H9 (cell line): ENCODE data around the gene ILDR2. TPM values are rescaled to one million over a fixed set of nuclear protein-coding genes. Genes with fewer than 3 reads are reported as not detected.

Experiments
- DNase-seq: peaks from one replicate; pipeline ENCODE4 v3.0.0-alpha.2; 2017
- H2AFZ ChIP-seq: one replicate; pipeline ENCODE4 v1.6.1; 2013; ENCODE audit warnings: mild to moderate bottlenecking, low read length, control low read depth, moderate library complexity
- H2AK5ac ChIP-seq: 2 replicates; pipeline ENCODE4 v1.6.1; 2013; ENCODE audit warnings: low read length, control low read depth, mixed read lengths; ENCODE audit not compliant: insufficient read length
- H2BK120ac ChIP-seq: one replicate; pipeline ENCODE4 v1.6.1; 2013; ENCODE audit warnings: low read depth, mild to moderate bottlenecking, low read length, control low read depth, inconsistent platforms; ENCODE audit not compliant: poor library complexity, severe bottlenecking
- H2BK12ac ChIP-seq: 2 replicates; pipeline ENCODE4 v1.6.1; 2013; ENCODE audit warnings: low read length, control low read depth, mixed read lengths, low read depth; ENCODE audit not compliant: insufficient read length
- H2BK15ac ChIP-seq: 2 replicates; pipeline ENCODE4 v1.6.1; 2013; ENCODE audit warnings: low read depth, low read length, control low read depth
- H2BK20ac ChIP-seq: one replicate; pipeline ENCODE4 v1.6.1; 2013; ENCODE audit warnings: low read depth, mild to moderate bottlenecking, low read length, control low read depth, inconsistent platforms; ENCODE audit not compliant: poor library complexity, severe bottlenecking
- H2BK5ac ChIP-seq: 2 replicates; pipeline ENCODE4 v1.6.1; 2013; ENCODE audit warnings: low read length, control low read depth, mixed read lengths; ENCODE audit not compliant: insufficient read length
- H3K14ac ChIP-seq: 2 replicates; pipeline ENCODE4 v1.6.1; 2013; ENCODE audit warnings: low read length, control low read depth; ENCODE audit not compliant: insufficient read depth
- H3K18ac ChIP-seq: 2 replicates; pipeline ENCODE4 v1.6.1; 2013; ENCODE audit warnings: low read depth, mild to moderate bottlenecking, mixed read lengths, low read length, control low read depth; ENCODE audit not compliant: insufficient read length
- H3K23ac ChIP-seq: 2 replicates; pipeline ENCODE4 v1.6.1; 2013; ENCODE audit warnings: low read length, control low read depth, mixed read lengths, low read depth; ENCODE audit not compliant: insufficient read length
- H3K23me2 ChIP-seq: 2 replicates; pipeline ENCODE4 v1.6.1; 2013; ENCODE audit warnings: low read depth, mild to moderate bottlenecking, mixed read lengths, low read length, control low read depth; ENCODE audit not compliant: insufficient read length, poor library complexity, severe bottlenecking
- H3K27ac ChIP-seq: 2 replicates; pipeline ENCODE4 v1.5.1; 2013; ENCODE audit warnings: low read length, control low read depth, mixed read lengths, low read depth; ENCODE audit not compliant: insufficient read length
- H3K27me3 ChIP-seq: 2 replicates; pipeline ENCODE4 v1.6.1; 2013; ENCODE audit warnings: low read length, control low read depth, inconsistent platforms; ENCODE audit not compliant: insufficient read depth
- H3K4ac ChIP-seq: 2 replicates; pipeline ENCODE4 v1.6.1; 2013; ENCODE audit warnings: low read depth, mild to moderate bottlenecking, control low read depth, inconsistent platforms, low read length, moderate library complexity
- H3K4me1 ChIP-seq: 2 replicates; pipeline ENCODE4 v1.6.1; 2013; ENCODE audit warnings: low read length, control low read depth, inconsistent platforms; ENCODE audit not compliant: insufficient read depth
- H3K4me2 ChIP-seq: 2 replicates; pipeline ENCODE4 v1.6.1; 2013; ENCODE audit warnings: low read length, control low read depth, mixed read lengths; ENCODE audit not compliant: insufficient read length, insufficient read depth
- H3K56ac ChIP-seq: 2 replicates; pipeline ENCODE4 v1.6.1; 2013; ENCODE audit warnings: low read depth, mild to moderate bottlenecking, mixed read lengths, low read length, control low read depth; ENCODE audit not compliant: insufficient read length
- H3K79me1 ChIP-seq: 2 replicates; pipeline ENCODE4 v1.6.1; 2013; ENCODE audit warnings: low read depth, mild to moderate bottlenecking, moderate library complexity, low read length, control low read depth, inconsistent platforms; ENCODE audit not compliant: insufficient read depth, poor library complexity, severe bottlenecking
- H3K79me2 ChIP-seq: 2 replicates; pipeline ENCODE4 v1.6.1; 2013; ENCODE audit warnings: low read length, control low read depth, inconsistent platforms; ENCODE audit not compliant: insufficient read depth
- H3K9ac ChIP-seq: 2 replicates; pipeline ENCODE4 v1.6.1; 2013; ENCODE audit warnings: low read length, control low read depth, mixed read lengths; ENCODE audit not compliant: insufficient read length; ENCODE audit errors: extremely low read depth
- H3K9me3 ChIP-seq: one replicate; pipeline ENCODE4 v1.6.1; 2013; ENCODE audit warnings: low read depth, low read length, inconsistent platforms; ENCODE audit not compliant: control insufficient read depth
- H3T11ph ChIP-seq: one replicate; pipeline ENCODE4 v1.6.1; 2013; ENCODE audit warnings: mild to moderate bottlenecking, low read length, control low read depth, inconsistent platforms
- H4K20me1 ChIP-seq: one replicate; pipeline ENCODE4 v1.6.1; 2013; ENCODE audit not compliant: control insufficient read depth, insufficient read length, insufficient read depth
- H4K5ac ChIP-seq: 2 replicates; pipeline ENCODE4 v1.6.1; 2013; ENCODE audit warnings: low read depth, mild to moderate bottlenecking, mixed read lengths, low read length, control low read depth; ENCODE audit not compliant: insufficient read length
- H4K8ac ChIP-seq: replicated peaks from 2 replicates; pipeline ENCODE4 v1.6.1; 2013; ENCODE audit warnings: low read length, control low read depth, mixed read lengths, low read depth; ENCODE audit not compliant: insufficient read length
- H4K91ac ChIP-seq: 2 replicates; pipeline ENCODE4 v1.6.1; 2013; ENCODE audit warnings: low read depth, mild to moderate bottlenecking, moderate library complexity, mixed read lengths, low read length, control low read depth; ENCODE audit not compliant: insufficient read length
- H3K27ac Mint-ChIP-seq, 3 experiments: 2 replicates in 2 of 3; 3 replicates in 1 of 3; pipeline ENCODE4 v1.8.0; 2020 to 2021; ENCODE audit warnings: mixed read lengths in 3 of 3, mild to moderate bottlenecking in 1 of 3, moderate library complexity in 1 of 3
- H3K27me3 Mint-ChIP-seq: 2 replicates; pipeline ENCODE4 v1.8.0; 2021; ENCODE audit warnings: low read depth, mild to moderate bottlenecking, moderate library complexity, mixed read lengths
- H3K36me3 Mint-ChIP-seq, 3 experiments: 2 replicates in 2 of 3; 3 replicates in 1 of 3; pipeline ENCODE4 v1.8.0; 2020 to 2021; ENCODE audit warnings: low read depth in 3 of 3, mixed read lengths in 3 of 3; ENCODE audit not compliant: insufficient read depth in 1 of 3
- H3K4me1 Mint-ChIP-seq, 2 experiments: 2 replicates each; pipeline ENCODE4 v1.8.0; 2020; ENCODE audit warnings: mixed read lengths in 2 of 2
- H3K4me3 Mint-ChIP-seq, 2 experiments: 2 replicates in 1 of 2; 3 replicates in 1 of 2; pipeline ENCODE4 v1.8.0; 2020 to 2021; ENCODE audit warnings: mild to moderate bottlenecking in 2 of 2, mixed read lengths in 2 of 2, moderate library complexity in 1 of 2
- H3K9me3 Mint-ChIP-seq, 2 experiments: 2 replicates in 1 of 2; 3 replicates in 1 of 2; pipeline ENCODE4 v1.8.0; 2020; ENCODE audit warnings: mild to moderate bottlenecking in 2 of 2, mixed read lengths in 2 of 2, moderate library complexity in 1 of 2
- CTCF ChIP-seq: fragments of 200-600 bp; sonication (generic); conservative IDR thresholded peaks from 3 replicates; pipeline ENCODE4 v1.8.0; 2021; ENCODE audit warnings: antibody characterized with exemption, mild to moderate bottlenecking
- WGBS: extraction: QIAGEN DNeasy Blood & Tissue Kit; methylation state at CpG from one replicate; pipeline ENCODE4 v1.1.7; 2013; ENCODE audit warnings: missing lambda C conversion rate, low lambda C conversion rate, mixed read lengths; ENCODE audit not compliant: insufficient read length; ENCODE audit errors: extremely low coverage; 5-methylcytosine and 5-hydroxymethylcytosine counted together
- total RNA-seq: library from RNA; stranded (reverse); gene quantifications from 2 replicates; pipeline ENCODE4 v1.2.1, GENCODE V29; 2021

The ILDR2 gene
- total RNA-seq, 1 experiment from 2014 or later: 1.1 TPM

- Histone ChIP-seq H4K20me1 (no peaks in the 10 kb centered on the region), H2BK120ac (no peak overlapping the region), H3K9me3 (no peaks in the 10 kb centered on the region), H3K27me3 (peaks cover 25% of the 10 kb centered on the region; the same call in 1 of the 2 replicates), H3K56ac (no peak overlapping the region), H2BK15ac (no peak overlapping the region), H2AFZ (no peak overlapping the region), H3K79me1 (no peaks in the 10 kb centered on the region), H3K14ac (no peak overlapping the region), H2AK5ac (no peak overlapping the region), H3K23ac (no peak overlapping the region), H3K23me2 (peaks cover 4% of the 10 kb centered on the region), H3K79me2 (no peaks in the 10 kb centered on the region), H4K5ac (no peak overlapping the region), H3K27ac (no peak overlapping the region), H3K9ac (no peak overlapping the region), H2BK5ac (no peak overlapping the region), H3K4ac (no peak overlapping the region), H3K4me1 (no peaks in the 10 kb centered on the region), H4K91ac (no peak overlapping the region), H3K18ac (no peak overlapping the region), H2BK20ac (no peak overlapping the region), H2BK12ac (no peak overlapping the region), H3K4me2 (no peak overlapping the region), H4K8ac (no peak overlapping the region), H3T11ph (no peak overlapping the region)
- peaks cover 63% of the 10 kb centered on the region for H3K27me3 Mint-ChIP-seq
- no peak for TF ChIP-seq CTCF
- no CpG with 5 or more reads among the region's 2 CpGs for WGBS
- H3K4me3 Mint-ChIP-seq: no peak overlapping the region
- H3K36me3 Mint-ChIP-seq: no peaks in the 10 kb centered on the region; a peak in 1 of 7 replicates
- H3K27ac Mint-ChIP-seq: no peak overlapping the region
- DNase-seq: no peak
- H3K9me3 Mint-ChIP-seq: no peaks in the 10 kb centered on the region
- peaks cover 10 to 20% of the 10 kb centered on the region in 2 experiments for H3K4me1 Mint-ChIP-seq
Observed at GRCh38 chr1:166918956-166919316, 56.4 kb downstream of the ILDR2 start.
